ENCODE data around the gene PRKACA. TPM values are rescaled to one million over a fixed set of nuclear protein-coding genes. Genes with fewer than 3 reads are reported as not detected.

PRKACA gene
- total and polyA plus RNA-seq, 9 donors: 33.3 to 280 (median 201) TPM

GRCh38 chr19:14073925-14074838 is 43.4 kb downstream of the PRKACA start:
- whole genome bisulfite sequencing, 3 donors: 3 to 6% (median 4%) methylated on average over 37 to 44 of the region's 44 CpGs
- no peaks in the 10 kb centered on the region for H3K36me3 ChIP-seq
- H3K27me3 ChIP-seq: no peaks in the 10 kb centered on the region
- no peak for TF ChIP-seq EP300 (IDR thresholded peaks at IDR 0.05)
- TF ChIP-seq POLR2A (IDR thresholded peaks at IDR 0.05): no peak
- no peak for TF ChIP-seq CTCF (IDR thresholded peaks at IDR 0.05)
- DNase-seq: peak in 1 of 5 donors; percentile 44
- peaks cover 7% of the 10 kb centered on the region for H3K4me1 ChIP-seq (ENCODE audit: insufficient read depth)
- H3K4me3 ChIP-seq: peak overlapping the region; percentile 58
- no peaks in the 10 kb centered on the region for H3K9me3 ChIP-seq
- intact Hi-C loops (cut with DNase I): loop anchor here (2.0 to 10.0 kb wide), 6 partner anchors 63 to 799 kb away; partner anchors contain the start of gene ASF1B (in 2 of the 4)
- peak overlapping the region in 1 of 2 donors; percentile 44 for H3K27ac ChIP-seq

GRCh38 chr19:14073261-14073924 is 44.2 kb downstream of the PRKACA start:
- DNase-seq: peak; percentile 57 to 83 (median 72)
- 0% methylated on average over 38 to 106 of the region's 106 CpGs for WGBS, 3 donors
- peak overlapping the region; percentile 58 for H3K4me3 ChIP-seq
- intact Hi-C loops (cut with DNase I): loop anchor here (5.0 to 10.0 kb wide), 4 partner anchors 64 to 799 kb away; partner anchors contain the start of gene ASF1B (in 2 of the 4)
- no peaks in the 10 kb centered on the region for H3K9me3 ChIP-seq
- no peaks in the 10 kb centered on the region for H3K27me3 ChIP-seq
- no peaks in the 10 kb centered on the region for H3K36me3 ChIP-seq
- peaks cover 7% of the 10 kb centered on the region for H3K4me1 ChIP-seq (ENCODE audit: insufficient read depth)
- H3K27ac ChIP-seq: peak overlapping the region in 1 of 2 donors; percentile 44
- TF ChIP-seq CTCF (IDR thresholded peaks at IDR 0.05) (peak; percentile 10 to 84 (median 84)), POLR2A (IDR thresholded peaks at IDR 0.05) (no peak)

- H3K4me3 ChIP-seq: peak within 1 kb of the TSS; percentile 58
- intact Hi-C loops (cut with DNase I): loop anchor here (5.0 to 10.0 kb wide), 4 partner anchors 65 to 798 kb away; partner anchors contain the start of gene ASF1B (in 2 of the 4)
- no peaks in the 10 kb centered on the region for H3K27me3 ChIP-seq
- peaks cover 7% of the 10 kb centered on the region for H3K4me1 ChIP-seq (ENCODE audit: insufficient read depth)
- H3K36me3 ChIP-seq: no peaks in the 10 kb centered on the region
- 1 to 13% (median 2%) methylated on average over 3 to 51 of the region's 51 CpGs for WGBS, 3 donors
- DNase-seq: peak in 1 of 5 donors; percentile 59
- H3K27ac ChIP-seq: peak within 1 kb of the TSS in 1 of 2 donors; percentile 44
- H3K9me3 ChIP-seq: no peaks in the 10 kb centered on the region
- TF ChIP-seq EP300 (IDR thresholded peaks at IDR 0.05) (no peak), CTCF (IDR thresholded peaks at IDR 0.05) (no peak), POLR2A (IDR thresholded peaks at IDR 0.05) (no peak)
Measured at GRCh38 chr19:14072535-14073260, 44.9 kb downstream of the PRKACA start, which contains the start of gene MISP3. Gene MISP3, plus strand, starts transcription at chr19:14072786. Its CDS starts 524 bp downstream, at chr19:14073310.
